ENCODE results near the gene PPARGC1A.

PPARGC1A gene, protein sequence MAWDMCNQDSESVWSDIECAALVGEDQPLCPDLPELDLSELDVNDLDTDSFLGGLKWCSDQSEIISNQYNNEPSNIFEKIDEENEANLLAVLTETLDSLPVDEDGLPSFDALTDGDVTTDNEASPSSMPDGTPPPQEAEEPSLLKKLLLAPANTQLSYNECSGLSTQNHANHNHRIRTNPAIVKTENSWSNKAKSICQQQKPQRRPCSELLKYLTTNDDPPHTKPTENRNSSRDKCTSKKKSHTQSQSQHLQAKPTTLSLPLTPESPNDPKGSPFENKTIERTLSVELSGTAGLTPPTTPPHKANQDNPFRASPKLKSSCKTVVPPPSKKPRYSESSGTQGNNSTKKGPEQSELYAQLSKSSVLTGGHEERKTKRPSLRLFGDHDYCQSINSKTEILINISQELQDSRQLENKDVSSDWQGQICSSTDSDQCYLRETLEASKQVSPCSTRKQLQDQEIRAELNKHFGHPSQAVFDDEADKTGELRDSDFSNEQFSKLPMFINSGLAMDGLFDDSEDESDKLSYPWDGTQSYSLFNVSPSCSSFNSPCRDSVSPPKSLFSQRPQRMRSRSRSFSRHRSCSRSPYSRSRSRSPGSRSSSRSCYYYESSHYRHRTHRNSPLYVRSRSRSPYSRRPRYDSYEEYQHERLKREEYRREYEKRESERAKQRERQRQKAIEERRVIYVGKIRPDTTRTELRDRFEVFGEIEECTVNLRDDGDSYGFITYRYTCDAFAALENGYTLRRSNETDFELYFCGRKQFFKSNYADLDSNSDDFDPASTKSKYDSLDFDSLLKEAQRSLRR

DNA sequence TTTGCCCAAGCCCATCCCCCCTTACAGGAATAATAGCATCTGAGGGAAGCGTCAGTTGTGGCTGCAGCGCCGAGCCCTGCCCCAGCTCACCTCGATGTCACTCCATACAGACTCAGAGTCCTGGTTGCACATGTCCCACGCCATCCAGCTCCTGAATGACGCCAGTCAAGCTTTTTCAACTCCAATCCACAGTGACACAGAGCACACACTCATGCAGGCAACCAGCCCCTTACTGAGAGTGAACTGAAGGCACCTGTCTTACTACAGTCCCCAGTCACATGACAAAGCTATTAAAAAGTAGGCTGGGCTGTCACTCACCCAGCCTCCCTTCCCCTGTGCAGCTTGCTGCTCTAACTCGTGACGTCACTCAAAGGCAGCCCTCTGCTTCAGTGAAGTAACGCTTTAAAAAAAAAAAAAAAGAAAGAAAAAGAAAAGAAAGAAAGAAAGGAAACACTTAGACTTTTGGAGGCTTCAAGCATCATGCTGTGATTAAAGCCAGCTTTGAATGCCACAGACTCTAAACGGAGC, at the start of gene PPARGC1A:
Gene PPARGC1A, minus strand, starts transcription at position 234 of the 528 bp plus-strand sequence. Its CDS starts 90 bp downstream, at position 144.
- DNase-seq (ENCODE audit: low spot score), result no peak

DNA sequence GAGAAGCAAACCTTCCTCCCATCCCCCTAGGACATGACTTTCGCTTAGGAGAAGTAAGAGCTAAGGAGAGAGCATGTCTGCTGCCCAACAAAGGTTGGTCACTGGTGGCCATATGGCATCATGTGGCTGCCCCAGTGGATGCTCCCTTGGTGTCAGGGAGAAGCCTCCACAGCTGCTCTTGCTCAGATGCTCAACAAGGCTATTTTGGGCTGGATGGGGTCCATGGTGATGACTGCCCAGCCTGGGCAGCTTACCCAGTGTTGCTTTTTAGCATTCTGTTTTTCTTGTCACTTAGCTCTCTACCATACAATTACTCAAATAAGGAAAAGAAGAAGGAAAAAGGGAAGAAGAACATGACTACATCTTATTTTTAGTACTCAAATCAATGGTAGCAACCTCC, 48.9 kb upstream of the PPARGC1A start:
- DNase-seq (ENCODE audit: low spot score), result no peak

DNA sequence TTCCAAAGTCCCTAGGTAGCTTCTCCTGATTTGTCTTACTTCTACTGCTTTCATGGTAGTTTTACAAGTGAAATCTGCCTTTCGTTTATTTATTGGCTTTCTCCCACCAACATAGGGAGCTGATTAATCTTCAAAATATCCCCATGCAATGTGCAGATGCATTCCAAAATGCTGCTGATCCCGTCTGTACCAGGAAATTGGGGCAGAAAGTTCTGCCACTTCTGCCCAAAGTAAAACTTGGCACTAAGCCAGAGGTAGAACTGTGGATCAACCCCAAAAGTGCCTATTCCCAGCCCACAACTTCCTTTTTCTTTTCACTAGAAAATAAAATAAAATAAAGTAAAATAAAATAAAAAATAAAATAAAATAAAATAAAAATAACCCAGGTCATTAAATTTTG, 47.3 kb upstream of the PPARGC1A start:
- no peak for DNase-seq (ENCODE audit: low spot score)

DNA sequence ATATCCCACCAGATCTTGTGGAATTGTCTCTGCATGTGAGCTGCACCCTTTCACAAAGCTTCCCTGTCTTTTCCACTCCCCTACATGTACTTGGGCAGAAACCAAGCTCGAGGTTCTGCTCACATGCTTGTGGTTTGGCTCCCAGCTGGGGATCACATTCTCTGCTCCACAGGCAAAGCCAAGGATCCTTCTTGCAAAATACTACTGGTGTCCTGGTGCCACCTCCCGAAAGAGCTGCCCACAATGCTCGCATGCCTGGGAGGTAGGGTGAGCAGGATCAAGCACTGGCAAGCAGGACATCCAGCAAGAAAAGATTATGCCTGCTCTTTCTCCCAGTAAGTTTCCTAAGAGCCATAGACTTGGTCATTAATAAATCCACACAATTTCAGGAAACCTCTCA, 45.1 kb upstream of the PPARGC1A start:
- DNase-seq (ENCODE audit: low spot score), result no peak

DNA sequence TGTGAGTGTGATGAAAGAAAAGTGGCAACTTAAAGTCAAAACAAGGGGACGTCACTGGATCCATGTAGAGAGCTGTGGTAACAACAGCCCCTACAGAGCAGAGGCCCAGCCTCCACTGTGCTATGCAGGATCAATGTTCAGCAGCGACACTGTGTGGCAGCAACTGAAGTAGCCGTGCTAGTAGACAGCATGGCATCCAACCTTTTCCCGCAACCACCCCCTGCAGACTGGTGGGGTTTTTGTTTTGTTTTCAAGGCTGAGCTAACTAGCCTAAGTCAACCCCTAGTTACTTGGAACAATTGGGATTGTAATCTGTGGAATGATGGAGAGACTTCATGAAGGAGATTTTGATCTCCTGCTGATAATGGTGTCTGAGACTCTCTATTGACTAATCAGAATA, 44.4 kb upstream of the PPARGC1A start:
- no peak for DNase-seq (ENCODE audit: low spot score)

DNA sequence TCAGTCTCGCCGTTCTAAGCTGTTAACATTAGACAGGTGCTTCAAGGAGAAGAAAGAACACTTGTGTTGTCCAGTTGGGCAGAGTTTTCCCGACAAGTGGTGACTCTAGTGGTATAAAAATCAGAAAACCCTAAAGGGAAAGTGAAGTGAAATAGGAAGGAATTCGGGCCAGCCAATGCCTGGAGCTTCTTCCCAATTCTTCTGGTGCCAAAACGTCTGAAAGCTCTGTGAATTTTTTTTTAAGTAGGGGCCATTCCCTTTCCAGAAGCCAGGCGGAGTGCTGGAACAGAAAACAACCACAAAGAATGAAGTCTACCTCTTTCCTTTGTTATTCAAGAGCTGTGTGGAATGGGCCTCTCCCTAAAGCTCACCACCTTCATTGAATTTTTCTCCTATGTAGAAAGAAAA, 43.1 kb upstream of the PPARGC1A start:
- DNase-seq (ENCODE audit: low spot score), result no peak

DNA sequence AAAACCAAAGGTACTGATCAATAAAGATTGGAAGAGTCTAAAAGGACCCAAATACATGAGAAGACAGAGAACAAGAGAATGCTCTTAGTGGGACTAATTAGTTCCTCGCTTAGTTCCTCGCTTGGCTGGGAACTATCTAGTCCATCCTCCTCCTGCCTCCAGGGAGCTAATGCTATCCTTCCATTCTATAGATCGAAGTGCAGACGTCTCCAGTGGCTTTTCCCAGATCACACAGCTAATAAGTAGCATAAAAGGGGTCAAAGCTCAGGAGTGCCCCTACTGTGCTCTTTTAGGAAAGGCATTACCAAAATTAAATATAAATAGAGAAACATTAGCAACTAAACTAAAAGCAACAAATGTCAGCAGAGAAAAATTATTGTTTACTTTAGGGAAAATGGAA, 42.3 kb upstream of the PPARGC1A start:
- DNase-seq (ENCODE audit: low spot score), result no peak

DNA sequence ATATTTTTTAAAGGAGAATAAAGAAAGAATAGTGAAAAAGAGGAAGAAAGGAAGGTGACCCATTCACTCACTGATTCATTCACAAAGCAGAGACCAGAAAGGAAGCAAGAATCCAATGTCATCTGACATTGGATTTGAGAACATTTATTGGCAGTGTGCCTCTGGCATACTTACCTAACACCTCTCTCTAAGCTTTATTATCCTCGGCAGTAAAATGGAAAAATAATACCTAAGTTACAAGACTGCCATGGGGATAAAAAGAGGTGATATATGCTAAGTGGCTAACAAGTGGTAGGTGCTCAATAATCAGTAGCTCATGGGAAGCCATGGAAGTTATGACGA, 41.6 kb upstream of the PPARGC1A start:
- no peak for DNase-seq (ENCODE audit: low spot score)

DNA sequence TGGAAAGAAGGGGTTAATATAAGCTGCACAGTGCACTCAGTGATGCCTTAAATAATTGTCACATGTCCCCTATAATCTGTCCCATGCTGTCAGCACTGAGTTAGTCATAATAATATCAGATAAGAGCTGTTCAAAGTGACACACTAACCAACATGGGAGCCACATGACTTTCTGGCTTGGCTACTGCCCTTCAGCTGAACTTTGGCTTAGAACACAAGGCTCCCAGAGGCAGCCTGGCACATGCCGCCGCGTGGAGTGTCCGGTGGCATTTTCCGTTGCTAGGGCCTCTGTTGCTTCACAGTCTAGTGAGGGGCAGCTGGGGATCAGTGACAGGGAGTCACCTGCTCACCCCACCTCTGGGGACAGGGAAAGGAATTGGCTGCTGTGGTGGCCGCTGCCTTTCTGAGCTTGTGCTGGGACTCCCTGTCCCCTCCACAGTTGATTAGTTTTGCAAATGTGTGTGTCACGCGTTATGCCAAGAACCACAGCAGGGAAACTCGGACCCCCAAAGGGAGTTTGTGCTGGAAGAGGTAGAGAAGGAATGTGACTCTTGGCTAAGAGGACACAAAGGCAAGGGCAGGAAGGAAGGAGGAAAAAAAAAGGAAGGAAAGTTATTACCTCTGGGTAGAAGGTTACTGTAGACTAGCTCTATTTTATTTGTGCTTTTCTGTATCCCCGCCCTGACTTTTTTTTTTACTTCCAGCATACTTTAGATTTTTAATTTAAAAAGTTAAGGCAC, 41.1 kb upstream of the PPARGC1A start:
- no peak for DNase-seq (ENCODE audit: low spot score)

DNA sequence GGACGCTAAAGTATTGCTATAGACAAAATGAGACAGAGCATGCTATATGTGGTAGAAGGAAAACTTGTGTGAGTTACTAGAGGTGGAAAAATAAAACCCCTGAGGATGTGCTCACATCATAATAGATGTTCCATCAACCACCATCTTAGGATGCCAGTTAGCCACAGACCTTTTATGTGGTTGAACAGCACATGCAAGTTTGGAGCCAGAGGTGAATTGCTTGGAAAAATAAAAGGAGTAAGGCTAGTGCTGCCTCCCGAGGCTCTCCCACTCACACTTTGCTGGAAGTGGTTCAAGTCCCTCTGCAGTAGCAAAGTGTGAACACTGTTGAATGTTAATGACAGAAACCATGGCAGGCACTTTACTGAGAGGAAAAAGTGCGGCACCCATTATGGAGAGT, 39.4 kb upstream of the PPARGC1A start:
- DNase-seq (ENCODE audit: low spot score), result no peak

DNA sequence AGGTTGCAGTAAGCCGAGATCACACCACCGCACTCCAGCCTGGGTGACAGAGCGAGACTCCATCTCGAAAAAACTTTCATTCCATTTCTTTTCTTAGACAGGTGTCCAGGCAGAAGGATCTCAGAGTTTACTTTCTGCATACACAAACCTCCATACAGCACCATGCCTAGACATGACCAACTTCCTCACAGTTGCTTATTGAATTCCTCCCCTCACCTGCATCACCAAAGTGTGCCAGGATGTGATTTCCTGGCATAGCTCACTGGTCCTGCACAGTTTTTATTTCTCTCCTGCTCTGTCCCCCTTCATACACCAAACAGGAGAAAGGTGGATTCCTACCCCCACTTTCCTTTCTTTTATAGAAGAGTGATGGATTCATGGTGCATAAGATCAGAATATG, 34.7 kb upstream of the PPARGC1A start:
- DNase-seq (ENCODE audit: low spot score), result no peak

DNA sequence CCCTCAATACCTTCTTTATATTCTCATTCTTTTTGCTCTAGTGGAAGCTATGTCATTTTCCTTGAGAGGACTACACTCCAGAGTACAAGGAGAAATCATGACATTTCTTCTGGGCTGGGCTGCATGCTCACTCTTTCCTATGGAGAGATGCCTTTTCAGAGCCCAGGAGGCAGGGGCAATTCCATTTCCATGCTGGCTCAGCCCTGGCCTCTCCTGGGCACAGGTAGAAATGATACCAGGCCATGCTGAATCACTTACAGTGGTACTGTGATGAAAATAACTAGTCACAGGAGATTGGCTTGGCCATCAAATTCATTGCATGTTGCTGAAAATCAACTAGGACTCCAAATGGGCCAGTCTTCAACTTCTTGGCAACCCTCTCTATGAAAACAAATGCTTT, 34.0 kb upstream of the PPARGC1A start:
- DNase-seq (ENCODE audit: low spot score), result no peak

DNA sequence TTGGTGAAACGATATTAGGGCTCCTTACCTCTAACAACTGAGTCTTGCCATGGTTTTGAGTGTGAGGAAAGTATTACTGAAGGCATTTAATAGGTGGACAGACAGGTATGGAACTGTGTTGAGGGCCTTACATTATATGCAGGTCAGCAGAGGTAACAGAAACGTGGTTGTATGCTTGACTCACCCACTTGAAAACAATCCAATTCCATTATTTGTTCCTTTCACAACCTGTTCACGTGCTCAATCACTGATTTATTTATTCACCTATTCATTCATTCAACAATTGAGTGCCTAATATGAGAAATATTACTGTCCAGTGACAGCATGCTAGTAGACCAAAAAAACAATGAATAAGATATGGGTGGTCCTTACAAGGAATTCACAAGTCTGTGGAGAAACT, 33.3 kb upstream of the PPARGC1A start:
- DNase-seq (ENCODE audit: low spot score), result no peak

DNA sequence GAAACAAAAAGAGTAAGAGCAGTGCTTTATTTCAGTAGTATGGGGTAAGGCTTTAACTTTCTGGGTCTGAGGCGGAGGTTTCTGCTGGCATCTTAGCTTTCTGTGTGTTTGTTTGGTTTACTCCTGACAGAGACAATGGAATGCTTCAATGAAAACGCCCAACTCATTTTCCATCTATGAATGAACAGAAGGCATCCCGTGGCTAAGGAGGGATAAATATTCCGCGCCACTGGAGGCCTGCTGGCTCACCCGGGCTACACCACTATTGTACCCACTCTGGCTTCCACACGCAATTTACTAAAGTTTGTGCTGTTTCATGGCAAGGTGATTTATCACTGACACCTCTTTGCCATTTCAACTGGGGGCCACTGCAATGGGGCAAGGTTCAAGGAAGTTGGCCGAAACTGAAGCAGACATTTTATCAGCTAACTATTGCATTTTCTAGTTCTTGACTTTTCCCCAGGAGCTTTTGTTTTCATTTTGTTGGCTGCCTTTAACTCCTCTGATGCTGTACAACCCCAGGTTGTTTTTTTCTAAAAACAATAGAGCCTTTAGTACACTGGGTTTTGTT, 32.8 kb upstream of the PPARGC1A start:
- DNase-seq (ENCODE audit: low spot score), result no peak

DNA sequence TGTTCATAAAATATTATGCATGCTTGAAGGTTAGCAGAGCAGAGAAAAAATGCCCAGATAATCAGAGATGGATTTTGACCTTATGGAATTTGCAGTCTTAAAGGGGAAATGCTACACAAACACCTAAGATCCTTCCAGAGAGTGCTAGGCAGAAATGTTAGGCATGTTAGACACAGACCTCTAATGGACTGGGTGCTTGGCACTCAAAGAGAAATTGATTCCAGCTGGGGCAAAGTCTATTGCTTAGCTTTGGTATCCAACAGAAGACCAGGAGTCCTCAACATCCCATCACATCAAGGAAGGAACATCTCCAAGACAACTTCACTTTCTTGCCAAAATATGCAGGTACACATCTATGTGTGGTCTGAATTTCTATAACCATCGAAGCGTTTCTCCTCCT, 32.2 kb upstream of the PPARGC1A start:
- no peak for DNase-seq (ENCODE audit: low spot score)

DNA sequence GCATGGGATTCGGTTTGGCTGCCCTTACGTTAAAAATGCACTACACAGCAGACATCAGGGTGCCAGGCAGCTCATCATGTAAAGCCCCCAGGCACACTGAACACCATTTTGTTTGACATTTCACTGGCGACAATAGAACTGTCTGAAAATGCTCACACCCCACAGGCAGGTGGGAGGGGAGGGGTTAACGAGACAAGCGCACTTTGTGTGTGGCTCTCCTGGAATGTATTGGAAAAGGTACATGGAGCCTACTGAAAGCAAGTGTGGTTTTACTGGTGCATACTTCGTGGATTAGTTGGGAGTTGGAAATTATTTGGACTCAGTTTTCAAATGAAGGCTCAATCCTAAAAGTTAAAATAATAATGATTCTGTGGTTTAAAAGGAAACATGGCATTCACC, 31.6 kb upstream of the PPARGC1A start:
- DNase-seq (ENCODE audit: low spot score), result no peak

DNA sequence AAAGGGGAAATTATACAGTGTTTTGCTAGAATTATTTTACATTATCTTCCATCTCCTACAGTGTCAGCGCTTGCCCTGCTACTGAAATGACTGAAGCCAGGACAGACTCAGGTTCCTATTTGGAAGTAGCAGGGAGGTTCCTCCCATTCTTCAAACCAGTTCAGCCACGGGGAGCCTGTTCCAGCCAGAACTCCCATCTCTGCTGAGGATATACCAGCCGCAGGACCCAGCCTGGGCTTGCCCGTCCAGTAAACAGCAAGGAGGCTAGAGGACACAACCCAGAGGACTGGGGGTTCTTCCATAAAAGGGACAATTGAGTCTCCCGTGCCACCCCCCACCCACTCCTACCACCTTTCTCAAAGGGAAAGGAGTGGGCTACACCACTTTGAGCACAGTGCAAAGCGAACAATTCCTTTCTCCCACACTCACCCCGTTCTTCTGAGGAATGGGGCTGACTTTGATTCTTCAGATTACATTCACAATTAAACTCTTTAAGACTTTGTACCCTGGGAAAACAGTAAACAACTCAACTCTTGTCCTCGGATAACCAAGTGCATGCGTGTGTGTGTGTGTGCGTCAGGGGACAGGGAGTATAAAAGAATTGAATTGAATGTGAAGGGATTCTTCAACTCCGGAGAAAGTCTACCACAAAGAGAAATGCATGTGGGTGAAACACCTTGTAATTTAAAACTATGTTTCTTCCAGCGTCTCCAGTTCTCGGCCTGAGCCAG, 31.0 kb upstream of the PPARGC1A start:
- DNase-seq (ENCODE audit: low spot score), result no peak

DNA sequence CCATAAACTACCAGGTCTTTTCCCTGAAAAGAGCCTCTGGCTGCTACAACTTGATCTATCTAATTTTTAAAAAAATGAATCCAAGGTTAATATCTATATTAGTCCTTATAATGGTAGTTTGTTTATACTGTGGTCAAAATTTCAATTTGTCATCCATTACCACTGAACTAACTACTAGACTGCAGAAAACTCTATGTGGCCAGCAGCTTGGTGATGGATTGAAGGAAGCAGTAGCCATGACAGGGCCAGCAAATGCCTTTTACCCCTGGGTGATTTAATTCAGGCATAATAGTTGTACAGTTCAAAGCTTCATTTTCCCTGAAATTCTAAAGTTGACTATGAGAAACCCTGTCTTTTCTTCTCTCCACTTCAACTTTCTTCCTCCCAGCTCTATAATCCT, 30.4 kb upstream of the PPARGC1A start:
- DNase-seq (ENCODE audit: low spot score), result no peak

DNA sequence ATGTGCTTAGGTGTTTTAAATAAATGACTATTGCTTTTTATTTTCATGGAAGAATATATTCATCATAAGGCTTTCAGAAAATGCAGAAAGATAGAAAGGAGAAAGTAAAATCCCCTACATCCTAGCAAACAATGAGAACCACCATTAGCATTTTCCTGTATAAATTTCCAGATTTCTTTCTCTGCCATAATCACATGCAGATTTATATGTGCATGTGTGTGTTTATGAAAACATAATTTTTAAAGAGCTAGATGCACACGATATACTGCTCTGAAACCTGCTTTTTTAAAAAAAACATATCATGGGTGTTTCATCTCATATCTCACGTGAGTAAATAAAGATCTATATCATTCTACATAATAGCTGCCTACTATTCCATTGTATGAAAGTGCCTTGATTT, 26.4 kb upstream of the PPARGC1A start:
- DNase-seq (ENCODE audit: low spot score), result no peak

DNA sequence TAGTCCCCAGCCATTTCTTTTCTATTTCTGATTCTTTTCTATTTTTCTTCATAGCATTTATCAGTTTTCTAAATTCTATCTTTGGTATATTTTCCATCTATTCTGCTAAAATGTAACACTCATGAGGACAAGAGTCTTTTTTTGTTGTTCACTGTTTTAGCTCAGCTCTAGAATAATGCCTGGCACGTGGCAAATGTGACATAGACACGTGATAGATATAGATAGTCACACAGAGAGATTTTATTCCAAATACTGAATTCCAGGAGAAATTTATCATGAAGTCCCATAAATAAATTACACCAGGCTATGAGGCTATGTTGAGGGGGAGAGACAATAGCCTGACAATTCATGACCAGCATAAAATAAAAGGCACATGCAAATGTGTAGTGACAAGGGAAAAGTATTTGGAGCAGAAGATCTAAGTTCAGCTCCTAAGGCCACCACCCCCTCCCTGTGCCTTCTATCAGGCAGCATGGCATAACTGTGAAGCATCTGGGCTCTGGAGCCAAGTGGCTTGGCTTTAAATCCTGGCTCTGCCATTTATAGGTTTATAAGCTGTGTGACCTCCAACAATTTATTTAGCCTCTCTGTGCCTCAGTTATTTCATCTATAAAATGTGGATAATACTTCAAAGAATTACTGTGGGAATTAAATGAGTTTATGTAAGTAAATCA, 25.7 kb upstream of the PPARGC1A start:
- DNase-seq (ENCODE audit: low spot score), result no peak

Measured in hematopoietic multipotent progenitor cell treated with erythropoietin and hydrocortisone succinate and interleukin-3 and kit ligand, for 15 days (in vitro differentiated cells).